HG02938 (cell line): ENCODE data around the gene UCN.
"Not testable (repeated sequence)": the region's sequence is repeated elsewhere in the genome, so short reads cannot be mapped to it uniquely, and the experiment has no call there.

Experiments used
- ATAC-seq: cut with Tn5 transposase; IDR thresholded peaks from one replicate; pipeline ENCODE4 v1.9.1; 2021; ENCODE audit warnings: mild to moderate bottlenecking, moderate library complexity; ENCODE audit not compliant: unreplicated experiment

Gene UCN

GRCh38 chr2:27308359-27308881 is at the start of gene UCN:
Gene UCN, minus strand, starts transcription at chr2:27308445. Its CDS starts 550 bp downstream, at chr2:27307895.
- ATAC-seq = no peak

GRCh38 chr2:27356382-27357181 is 48.3 kb upstream of the UCN start, which contains the start of gene GTF3C2:
Gene GTF3C2, minus strand, starts transcription at chr2:27356764. Its CDS starts 13,210 bp downstream, at chr2:27343554.
- peak; percentile 80 for ATAC-seq

- peak; percentile 32 for ATAC-seq
Observed at GRCh38 chr2:27356056-27356381, 47.8 kb upstream of the UCN start.

GRCh38 chr2:27354597-27354927 is 46.3 kb upstream of the UCN start:
- no peak for ATAC-seq

- ATAC-seq = no peak
Observed at GRCh38 chr2:27353762-27354596, 45.7 kb upstream of the UCN start.

- not testable (repeated sequence) for ATAC-seq
Observed at GRCh38 chr2:27353386-27353761, 45.1 kb upstream of the UCN start.

- ATAC-seq = no peak
Observed at GRCh38 chr2:27351802-27352598, 43.8 kb upstream of the UCN start.

GRCh38 chr2:27350106-27350693 is 42.0 kb upstream of the UCN start:
- no peak for ATAC-seq

GRCh38 chr2:27347641-27348040 is 39.4 kb upstream of the UCN start:
- no peak for ATAC-seq

GRCh38 chr2:27336173-27336572 is 27.9 kb upstream of the UCN start:
- no peak for ATAC-seq

GRCh38 chr2:27335311-27335710 is 27.1 kb upstream of the UCN start:
- no peak for ATAC-seq

GRCh38 chr2:27324720-27325119 is 16.5 kb upstream of the UCN start:
- ATAC-seq = no peak

- no peak for ATAC-seq
Observed at GRCh38 chr2:27323596-27324285, 15.5 kb upstream of the UCN start.

- ATAC-seq = peak; percentile 85
Observed at GRCh38 chr2:27322766-27323595, 14.7 kb upstream of the UCN start, which contains the start of gene MPV17. Gene MPV17, minus strand, starts transcription at chr2:27323097. Its CDS starts 580 bp downstream, at chr2:27322517.

- no peak for ATAC-seq
Observed at GRCh38 chr2:27322301-27322765, 14.1 kb upstream of the UCN start.

- no peak for ATAC-seq
Observed at GRCh38 chr2:27320958-27321543, 12.8 kb upstream of the UCN start.

- ATAC-seq = not testable (repeated sequence)
Observed at GRCh38 chr2:27319839-27320238, 11.6 kb upstream of the UCN start.

GRCh38 chr2:27316655-27317412 is 8.6 kb upstream of the UCN start:
- ATAC-seq = no peak
